Endothelial cell (in vitro differentiated cells): ENCODE measurements around the gene CAV1. TPM values are rescaled to one million over a fixed set of nuclear protein-coding genes. Genes with fewer than 3 reads are reported as not detected.

Source experiments
- DNase-seq: peaks from one replicate; pipeline ENCODE4 v3.0.0; 2021; ENCODE audit warnings: low spot score
- H3K27ac Mint-ChIP-seq: one replicate; pipeline ENCODE4 v1.8.0; 2021; ENCODE audit warnings: mixed read lengths, inconsistent platforms; ENCODE audit not compliant: unreplicated experiment
- H3K27me3 Mint-ChIP-seq: one replicate; pipeline ENCODE4 v1.8.0; 2021; ENCODE audit warnings: mild to moderate bottlenecking, moderate library complexity, mixed read lengths, inconsistent platforms; ENCODE audit not compliant: unreplicated experiment
- H3K36me3 Mint-ChIP-seq: one replicate; pipeline ENCODE4 v1.8.0; 2021; ENCODE audit warnings: mild to moderate bottlenecking, low read depth, mixed read lengths, inconsistent platforms; ENCODE audit not compliant: unreplicated experiment
- H3K4me1 Mint-ChIP-seq: one replicate; pipeline ENCODE4 v1.8.0; 2021; ENCODE audit warnings: mild to moderate bottlenecking, mixed read lengths, inconsistent platforms; ENCODE audit not compliant: unreplicated experiment
- H3K4me3 Mint-ChIP-seq: one replicate; pipeline ENCODE4 v1.8.0; 2021; ENCODE audit warnings: mild to moderate bottlenecking, mixed read lengths, inconsistent platforms; ENCODE audit not compliant: unreplicated experiment
- H3K9me3 Mint-ChIP-seq: one replicate; pipeline ENCODE4 v1.8.0; 2021; ENCODE audit warnings: mixed read lengths, inconsistent platforms; ENCODE audit not compliant: unreplicated experiment
- total RNA-seq: library from RNA; stranded (reverse); fragmentation: NEBNext Ultra II Directional; extraction: Animal tissue kit (Norgen Biotek cat#: 25700); gene quantifications from one replicate; pipeline ENCODE4 v1.2.1, GENCODE V29; 2021; ENCODE audit not compliant: unreplicated experiment
- TF ChIP-seq, protein P1 (sequence below): fragments of 200-600 bp; sonication (generic); IDR thresholded peaks from one replicate; pipeline ENCODE4 v1.5.0; 2021; ENCODE audit warnings: antibody characterized with exemption; ENCODE audit not compliant: unreplicated experiment

CAV1 gene
- total RNA-seq, 1 donor from 2014 or later, result 48.2 TPM

DNA sequence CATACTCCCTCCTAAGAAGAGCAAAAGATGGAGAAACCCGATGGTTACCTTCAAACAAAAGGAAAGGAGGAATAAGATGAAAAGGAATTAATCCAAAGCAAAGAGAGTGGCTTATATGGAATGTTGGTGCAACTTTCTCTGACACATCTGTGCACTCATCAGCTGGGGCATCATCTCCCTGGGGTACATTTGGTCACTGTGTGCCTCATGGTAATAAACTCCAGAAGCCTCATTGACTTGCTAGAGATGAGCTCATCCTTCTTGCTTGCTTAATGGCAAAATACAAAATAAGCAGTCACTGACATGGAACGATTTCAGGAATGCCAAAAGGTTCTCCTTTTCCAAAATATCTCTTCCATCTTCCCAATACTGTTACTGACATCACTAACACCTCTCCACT lies 22.5 kb downstream of the CAV1 start:
- Mint-ChIP-seq H3K9me3 (no peaks in the 10 kb centered on the region), H3K4me1 (peaks cover 17% of the 10 kb centered on the region), H3K4me3 (no peak overlapping the region), H3K27me3 (peaks cover 1% of the 10 kb centered on the region), H3K27ac (no peak overlapping the region), H3K36me3 (no peaks in the 10 kb centered on the region)
- DNase-seq, result no peak
- TF ChIP-seq, protein P1, sequence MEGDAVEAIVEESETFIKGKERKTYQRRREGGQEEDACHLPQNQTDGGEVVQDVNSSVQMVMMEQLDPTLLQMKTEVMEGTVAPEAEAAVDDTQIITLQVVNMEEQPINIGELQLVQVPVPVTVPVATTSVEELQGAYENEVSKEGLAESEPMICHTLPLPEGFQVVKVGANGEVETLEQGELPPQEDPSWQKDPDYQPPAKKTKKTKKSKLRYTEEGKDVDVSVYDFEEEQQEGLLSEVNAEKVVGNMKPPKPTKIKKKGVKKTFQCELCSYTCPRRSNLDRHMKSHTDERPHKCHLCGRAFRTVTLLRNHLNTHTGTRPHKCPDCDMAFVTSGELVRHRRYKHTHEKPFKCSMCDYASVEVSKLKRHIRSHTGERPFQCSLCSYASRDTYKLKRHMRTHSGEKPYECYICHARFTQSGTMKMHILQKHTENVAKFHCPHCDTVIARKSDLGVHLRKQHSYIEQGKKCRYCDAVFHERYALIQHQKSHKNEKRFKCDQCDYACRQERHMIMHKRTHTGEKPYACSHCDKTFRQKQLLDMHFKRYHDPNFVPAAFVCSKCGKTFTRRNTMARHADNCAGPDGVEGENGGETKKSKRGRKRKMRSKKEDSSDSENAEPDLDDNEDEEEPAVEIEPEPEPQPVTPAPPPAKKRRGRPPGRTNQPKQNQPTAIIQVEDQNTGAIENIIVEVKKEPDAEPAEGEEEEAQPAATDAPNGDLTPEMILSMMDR, result no peak

DNA sequence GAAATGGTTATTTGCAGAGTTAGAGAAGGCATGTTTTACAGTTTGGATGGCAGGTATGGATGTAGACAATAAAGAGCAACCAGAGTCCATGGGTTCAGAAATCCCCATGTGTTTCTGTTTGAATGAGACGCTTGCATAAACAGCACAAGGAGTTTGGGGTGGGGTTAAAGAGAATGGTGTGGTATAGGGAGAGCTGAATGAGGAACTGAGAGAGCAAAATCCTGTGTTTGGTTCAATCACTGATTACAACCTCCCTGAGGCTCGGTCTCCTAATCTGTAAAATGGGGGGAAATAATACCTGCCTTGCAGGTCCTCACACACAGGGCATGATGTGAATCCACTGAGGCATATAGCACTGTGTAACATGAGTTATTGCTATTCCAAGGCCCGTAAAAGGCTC lies 23.7 kb downstream of the CAV1 start:
- no peak for DNase-seq
- Mint-ChIP-seq H3K4me1 (peaks cover 14% of the 10 kb centered on the region), H3K27ac (no peak overlapping the region), H3K4me3 (no peak overlapping the region), H3K27me3 (peaks cover 1% of the 10 kb centered on the region), H3K9me3 (no peaks in the 10 kb centered on the region), H3K36me3 (no peaks in the 10 kb centered on the region)
- TF ChIP-seq, protein P1, result no peak

DNA sequence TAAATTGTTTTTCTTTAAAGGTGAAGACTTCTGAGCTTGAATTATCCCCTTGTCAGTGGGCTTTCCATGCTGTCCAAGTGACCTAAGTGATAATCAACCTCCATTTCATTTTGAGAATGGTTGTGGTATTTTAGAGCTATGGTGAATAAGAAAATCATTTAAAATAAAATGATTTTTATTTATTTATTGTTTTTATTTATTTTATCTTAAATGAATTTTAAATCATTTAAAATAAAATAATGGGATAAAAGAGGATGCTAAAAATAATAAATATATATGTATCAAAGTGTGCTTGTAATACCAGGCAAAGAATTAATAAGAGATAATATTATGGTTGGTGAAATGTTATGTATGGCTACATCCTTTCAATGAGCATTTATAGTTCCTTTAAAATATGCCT lies 24.5 kb downstream of the CAV1 start:
- TF ChIP-seq, protein P1, result no peak
- Mint-ChIP-seq H3K9me3 (no peaks in the 10 kb centered on the region), H3K4me1 (peaks cover 12% of the 10 kb centered on the region), H3K4me3 (no peak overlapping the region), H3K36me3 (no peaks in the 10 kb centered on the region), H3K27ac (no peak overlapping the region), H3K27me3 (peaks cover 1% of the 10 kb centered on the region)
- DNase-seq, result no peak

DNA sequence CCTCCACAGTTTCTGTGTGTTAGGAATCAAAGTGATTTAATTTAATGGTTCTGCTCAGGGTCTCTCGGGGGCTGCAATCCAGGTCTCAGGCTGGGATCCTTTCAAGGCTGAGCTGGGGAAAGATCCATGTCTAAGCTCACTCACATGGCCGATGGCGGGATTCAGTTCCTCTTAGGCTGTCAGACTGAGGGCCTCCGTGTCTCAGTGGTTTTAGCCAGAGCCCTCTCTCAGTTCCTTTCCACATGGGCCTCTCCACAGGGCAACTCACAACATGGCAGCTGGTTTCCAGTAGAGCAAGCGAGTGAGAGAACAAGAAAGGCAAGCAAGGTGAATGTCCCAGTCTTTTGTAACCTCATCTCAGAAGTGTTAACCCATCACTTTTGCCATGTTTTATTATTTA lies 26.9 kb downstream of the CAV1 start:
- Mint-ChIP-seq H3K4me1 (no peaks in the 10 kb centered on the region), H3K27ac (no peak overlapping the region), H3K9me3 (no peaks in the 10 kb centered on the region), H3K27me3 (peaks cover 1% of the 10 kb centered on the region), H3K36me3 (no peaks in the 10 kb centered on the region), H3K4me3 (no peak overlapping the region)
- TF ChIP-seq, protein P1, result no peak
- no peak for DNase-seq

DNA sequence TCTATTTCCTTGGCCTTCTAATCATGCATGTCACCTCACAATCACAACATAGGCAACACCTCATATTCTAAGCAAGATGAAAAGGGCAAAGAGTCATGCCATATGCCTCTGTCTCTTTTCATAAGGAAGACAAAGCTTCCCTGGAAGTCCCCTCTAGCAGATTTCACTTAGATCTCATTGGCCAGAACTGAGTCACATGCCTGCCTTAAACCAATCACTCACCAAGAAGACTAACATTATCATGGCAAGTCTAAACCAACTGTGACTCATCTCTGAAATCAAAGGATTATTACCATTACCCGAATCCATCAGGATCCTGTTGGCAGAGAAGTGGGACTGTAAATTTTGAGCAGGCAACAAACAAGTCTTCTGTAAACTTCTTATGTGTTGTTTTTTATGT lies 27.8 kb downstream of the CAV1 start:
- H3K9me3 Mint-ChIP-seq, result no peaks in the 10 kb centered on the region
- no peaks in the 10 kb centered on the region for H3K36me3 Mint-ChIP-seq
- no peak overlapping the region for H3K4me3 Mint-ChIP-seq
- peaks cover under 1% of the 10 kb centered on the region for H3K27me3 Mint-ChIP-seq
- no peak overlapping the region for H3K27ac Mint-ChIP-seq
- no peak for DNase-seq
- no peaks in the 10 kb centered on the region for H3K4me1 Mint-ChIP-seq
- TF ChIP-seq, protein P1, result no peak
